RWPE1 (cell line): ENCODE data around the gene PLD5.
"Not testable (repeated sequence)": the region's sequence is repeated elsewhere in the genome, so short reads cannot be mapped to it uniquely, and the experiment has no call there.

ENCODE experiments used
- CTCF ChIA-PET: fragments of 350-600 bp; sonication (Branson Sonifier 250); formaldehyde crosslinking; extraction: SDS; loops from one replicate; lab custom pipeline; 2021; lab: Yijun Ruan, JAX
- POLR2A ChIA-PET: fragments of 400-600 bp; formaldehyde crosslinking; extraction: SDS; loops from one replicate; lab custom pipeline; 2020; ENCODE audit warnings: antibody characterized with exemption; ENCODE audit not compliant: low non-redundant PET; lab: Yijun Ruan, JAX
- DNase-seq: peaks from one replicate; pipeline ENCODE4 v3.0.0; 2012; ENCODE audit warnings: low spot score
- H3K27ac ChIP-seq: fragments of 450-650 bp; 2 replicates; pipeline ENCODE4 v1.5.1; 2017
- TF ChIP-seq, protein P1 (sequence below): fragments of 450-650 bp; conservative IDR thresholded peaks from 2 replicates; pipeline ENCODE4 v1.5.1; 2017; ENCODE audit warnings: low read depth, mild to moderate bottlenecking

PLD5 gene

GRCh38 chr1:242468784-242469183 lies 55.7 kb downstream of the PLD5 start:
- POLR2A ChIA-PET = no interaction called here
- TF ChIP-seq, protein P1, sequence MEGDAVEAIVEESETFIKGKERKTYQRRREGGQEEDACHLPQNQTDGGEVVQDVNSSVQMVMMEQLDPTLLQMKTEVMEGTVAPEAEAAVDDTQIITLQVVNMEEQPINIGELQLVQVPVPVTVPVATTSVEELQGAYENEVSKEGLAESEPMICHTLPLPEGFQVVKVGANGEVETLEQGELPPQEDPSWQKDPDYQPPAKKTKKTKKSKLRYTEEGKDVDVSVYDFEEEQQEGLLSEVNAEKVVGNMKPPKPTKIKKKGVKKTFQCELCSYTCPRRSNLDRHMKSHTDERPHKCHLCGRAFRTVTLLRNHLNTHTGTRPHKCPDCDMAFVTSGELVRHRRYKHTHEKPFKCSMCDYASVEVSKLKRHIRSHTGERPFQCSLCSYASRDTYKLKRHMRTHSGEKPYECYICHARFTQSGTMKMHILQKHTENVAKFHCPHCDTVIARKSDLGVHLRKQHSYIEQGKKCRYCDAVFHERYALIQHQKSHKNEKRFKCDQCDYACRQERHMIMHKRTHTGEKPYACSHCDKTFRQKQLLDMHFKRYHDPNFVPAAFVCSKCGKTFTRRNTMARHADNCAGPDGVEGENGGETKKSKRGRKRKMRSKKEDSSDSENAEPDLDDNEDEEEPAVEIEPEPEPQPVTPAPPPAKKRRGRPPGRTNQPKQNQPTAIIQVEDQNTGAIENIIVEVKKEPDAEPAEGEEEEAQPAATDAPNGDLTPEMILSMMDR = no peak
- CTCF ChIA-PET = no interaction called here
- no peak for DNase-seq
- H3K27ac ChIP-seq = no peak overlapping the region

DNA sequence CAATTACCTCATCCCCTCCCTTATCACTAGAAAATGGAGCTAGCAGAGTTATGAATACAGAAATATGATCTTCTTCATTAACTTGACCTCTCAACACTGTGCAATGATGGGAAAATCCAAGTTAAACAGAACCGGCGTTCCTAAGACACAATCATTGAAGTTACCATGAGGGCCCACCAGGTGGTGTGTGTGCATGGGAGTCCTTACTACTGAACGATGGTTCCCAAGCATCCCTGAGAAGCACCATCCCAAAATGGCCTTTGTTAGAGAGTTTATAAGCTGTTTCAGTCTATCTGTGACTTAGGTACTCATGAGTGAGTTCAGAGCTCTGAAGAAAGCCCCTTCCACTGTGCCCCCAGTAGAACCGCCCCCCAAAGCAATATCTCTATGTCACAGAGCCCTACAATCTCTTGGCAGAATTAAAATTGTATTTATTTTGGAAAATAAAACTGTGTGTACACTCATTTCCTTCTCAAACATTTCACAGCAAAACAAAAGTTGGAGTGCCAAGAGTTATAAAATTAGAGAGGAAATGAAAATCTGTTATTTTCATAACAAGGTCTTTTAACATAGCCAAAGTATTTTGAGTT lies 56.8 kb downstream of the PLD5 start:
- DNase-seq = peak; percentile 57
- CTCF ChIA-PET = no interaction called here
- no peak overlapping the region for H3K27ac ChIP-seq
- TF ChIP-seq, protein P1 = peak; percentile 45
- POLR2A ChIA-PET = no interaction called here

DNA sequence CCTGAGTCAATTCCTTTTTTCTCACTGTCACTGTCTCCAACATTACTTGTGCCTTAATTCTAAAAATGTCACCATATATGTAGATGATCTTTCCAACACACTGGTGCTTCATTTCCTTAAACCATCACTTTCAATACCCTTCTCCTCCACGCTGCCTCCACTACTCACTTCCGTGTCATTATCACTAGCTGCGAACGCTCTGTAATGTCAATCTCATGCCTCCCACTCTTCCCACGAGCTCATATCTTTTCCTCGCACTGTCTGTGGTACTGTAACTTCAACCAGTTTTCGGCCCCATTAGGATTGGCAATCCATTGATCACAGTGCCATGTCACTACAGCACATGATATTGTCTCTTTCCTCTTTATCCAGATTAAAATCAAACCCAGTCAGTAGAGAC lies 61.6 kb downstream of the PLD5 start:
- CTCF ChIA-PET = no interaction called here
- POLR2A ChIA-PET = no interaction called here
- TF ChIP-seq, protein P1 = no peak
- H3K27ac ChIP-seq = no peak overlapping the region
- no peak for DNase-seq

- DNase-seq, POLR2A ChIA-PET, H3K27ac ChIP-seq, CTCF ChIA-PET: not testable (repeated sequence)
These were observed 64.8 kb downstream of the PLD5 start for GRCh38 chr1:242459740-242460139.

DNA sequence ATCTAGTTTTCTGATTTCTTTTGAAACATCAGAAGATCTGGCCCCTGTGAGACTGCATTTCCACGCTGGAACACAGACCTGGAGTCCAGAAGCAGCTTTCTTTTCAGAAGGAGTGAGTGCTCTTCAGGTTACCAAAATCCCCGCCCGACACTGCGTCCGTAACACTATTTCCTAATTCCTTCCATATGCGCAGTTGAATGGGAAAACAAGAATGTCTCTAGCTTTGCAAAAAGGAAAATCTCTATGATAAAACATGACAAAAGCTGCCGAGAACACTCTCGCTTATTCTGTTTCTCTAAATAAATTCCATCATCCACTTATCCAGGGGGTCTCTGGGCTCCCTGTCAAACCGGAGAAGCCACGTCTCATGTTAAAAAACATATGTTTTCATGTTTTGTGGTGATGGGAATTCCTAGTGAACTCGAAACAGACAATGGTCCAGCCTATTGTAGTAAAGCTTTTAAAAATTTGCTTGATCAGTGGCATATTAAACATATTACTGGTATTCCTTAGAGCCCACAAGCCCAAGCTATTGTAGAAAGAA lies 67.7 kb downstream of the PLD5 start:
- ChIA-PET CTCF (no interaction called here), POLR2A (no interaction called here)
- TF ChIP-seq, protein P1 = no peak
- no peak overlapping the region for H3K27ac ChIP-seq
- DNase-seq = no peak

GRCh38 chr1:242455052-242455361 lies 69.5 kb downstream of the PLD5 start:
- no peak for DNase-seq
- CTCF ChIA-PET = interaction anchor here (0.7 to 1.3 kb wide), 4 partner anchors 12 to 444 kb away, joined by 3 to 4 read pairs (median 3); no protein-coding TSS in a partner anchor
- POLR2A ChIA-PET = no interaction called here
- no peak overlapping the region for H3K27ac ChIP-seq
- TF ChIP-seq, protein P1 = no peak; the same call in 1 of the 2 replicates

GRCh38 chr1:242454262-242455051 lies 70.0 kb downstream of the PLD5 start:
- ChIA-PET CTCF (interaction anchor here (0.6 to 1.3 kb wide), 8 partner anchors 11 to 1148 kb away, joined by 3 to 12 read pairs (median 3); no protein-coding TSS in a partner anchor), POLR2A (no interaction called here)
- TF ChIP-seq, protein P1 = peak; percentile 75
- peak; percentile 60 for DNase-seq
- no peak overlapping the region for H3K27ac ChIP-seq
